ENCODE results near the gene BAZ1A.
"Not testable (repeated sequence)": the region's sequence is repeated elsewhere in the genome, so short reads cannot be mapped to it uniquely, and the experiment has no call there.

The BAZ1A gene

DNA sequence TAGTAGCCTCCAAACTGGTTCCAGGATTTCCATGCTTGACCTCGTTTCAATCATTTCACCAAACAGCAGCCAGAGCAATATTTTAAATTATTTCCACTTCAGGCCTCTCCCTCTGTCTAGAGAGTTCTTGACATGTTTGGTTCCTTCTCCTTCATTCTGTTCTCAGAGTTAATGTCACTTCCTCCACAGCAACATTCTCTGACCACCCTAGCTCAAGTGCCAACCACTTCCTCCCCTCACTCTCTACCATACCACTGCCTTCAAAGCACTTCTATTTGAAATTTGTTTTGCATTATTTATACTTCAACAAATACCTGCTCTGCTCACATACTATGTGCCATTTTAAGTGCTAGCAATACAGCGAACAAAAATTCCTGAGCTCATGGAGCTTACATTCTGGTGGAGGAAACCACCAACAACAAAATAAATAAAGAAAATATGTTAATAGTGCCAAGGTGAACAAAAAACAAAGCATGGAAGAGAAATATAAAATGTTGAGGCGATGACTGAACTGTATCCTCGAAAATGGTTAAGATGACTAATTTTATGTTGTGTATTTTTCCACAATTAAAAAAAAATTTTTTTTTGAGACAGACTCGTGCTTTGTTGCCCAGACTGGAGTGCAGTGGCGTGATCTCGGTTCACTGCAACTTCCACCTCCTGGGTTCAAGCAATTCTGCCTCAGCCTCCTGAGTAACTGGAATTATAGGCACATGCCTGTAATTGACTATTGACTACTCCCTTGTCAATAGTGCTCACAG lies 17.3 kb downstream of the BAZ1A start:
- DNase-seq: no peak

- no peak for DNase-seq
Measured at GRCh38 chr14:34853041-34853440, 22.1 kb downstream of the BAZ1A start.

DNA sequence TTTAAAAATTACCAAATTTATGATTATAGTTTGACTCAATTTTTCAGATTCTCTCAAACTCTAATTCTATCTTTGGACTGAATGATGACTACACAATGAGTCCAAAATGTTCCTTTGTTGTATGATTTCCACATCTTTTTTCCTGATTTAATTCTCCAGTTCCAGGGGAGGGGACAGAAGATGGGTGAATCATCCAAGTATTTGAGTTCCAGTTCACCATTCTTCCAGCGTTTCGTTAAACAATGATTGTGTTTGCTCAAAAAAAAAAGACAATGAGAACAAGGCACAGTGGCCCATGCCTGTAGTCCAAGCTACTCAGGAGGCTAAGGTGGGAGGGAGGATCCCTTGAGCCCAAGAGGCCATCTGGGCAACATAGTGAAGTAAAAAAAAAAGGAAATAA lies 23.8 kb downstream of the BAZ1A start:
- no peak for DNase-seq

GRCh38 chr14:34845869-34846268 lies 29.3 kb downstream of the BAZ1A start:
- no peak for DNase-seq

DNA sequence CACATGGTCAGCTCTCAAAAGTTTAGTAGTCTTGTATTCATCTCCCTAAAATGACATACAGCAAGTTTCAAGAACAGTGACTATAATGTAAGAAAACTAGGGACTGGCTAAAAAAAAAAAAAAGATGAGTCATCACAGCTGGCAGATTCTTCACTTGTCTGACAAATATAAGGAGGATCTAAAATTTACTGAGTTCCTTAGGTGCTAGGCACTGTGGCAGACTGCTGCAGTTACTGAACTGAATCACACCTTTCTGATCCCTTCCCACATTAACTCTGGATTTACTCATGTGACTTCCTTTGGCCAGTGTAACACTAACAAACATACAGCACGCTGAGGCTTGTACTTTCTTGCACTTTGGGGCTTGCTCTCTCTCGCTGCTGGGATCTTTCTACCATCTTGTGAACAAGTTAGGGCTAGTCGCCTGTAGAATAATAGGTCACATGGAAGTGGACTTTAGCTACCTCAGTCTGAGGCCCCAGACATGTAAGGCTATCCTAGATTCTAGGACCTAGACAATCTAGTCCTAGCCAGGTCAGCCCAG lies 32.1 kb downstream of the BAZ1A start:
- DNase-seq: no peak

GRCh38 chr14:34837801-34838322 lies 37.3 kb downstream of the BAZ1A start:
- no peak for DNase-seq

DNA sequence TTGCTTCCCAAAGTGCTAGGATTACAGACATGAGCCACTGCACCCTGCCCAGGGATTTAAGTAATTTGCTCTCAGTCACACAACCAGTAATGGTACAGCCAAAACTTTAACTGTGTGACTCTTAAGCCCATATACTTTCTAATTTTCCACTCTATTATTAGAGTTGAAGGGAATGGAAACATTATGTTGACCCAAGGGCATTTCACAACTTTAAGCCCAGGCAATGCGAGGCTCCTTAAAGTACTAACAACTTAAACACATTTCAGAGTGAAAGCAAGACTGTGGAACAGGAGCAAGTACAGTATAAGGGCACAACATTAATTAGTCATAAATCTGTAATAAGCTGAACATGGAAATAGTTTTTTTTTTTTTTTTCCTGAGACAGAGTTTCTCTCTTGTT lies 39.8 kb downstream of the BAZ1A start:
- DNase-seq: no peak

DNA sequence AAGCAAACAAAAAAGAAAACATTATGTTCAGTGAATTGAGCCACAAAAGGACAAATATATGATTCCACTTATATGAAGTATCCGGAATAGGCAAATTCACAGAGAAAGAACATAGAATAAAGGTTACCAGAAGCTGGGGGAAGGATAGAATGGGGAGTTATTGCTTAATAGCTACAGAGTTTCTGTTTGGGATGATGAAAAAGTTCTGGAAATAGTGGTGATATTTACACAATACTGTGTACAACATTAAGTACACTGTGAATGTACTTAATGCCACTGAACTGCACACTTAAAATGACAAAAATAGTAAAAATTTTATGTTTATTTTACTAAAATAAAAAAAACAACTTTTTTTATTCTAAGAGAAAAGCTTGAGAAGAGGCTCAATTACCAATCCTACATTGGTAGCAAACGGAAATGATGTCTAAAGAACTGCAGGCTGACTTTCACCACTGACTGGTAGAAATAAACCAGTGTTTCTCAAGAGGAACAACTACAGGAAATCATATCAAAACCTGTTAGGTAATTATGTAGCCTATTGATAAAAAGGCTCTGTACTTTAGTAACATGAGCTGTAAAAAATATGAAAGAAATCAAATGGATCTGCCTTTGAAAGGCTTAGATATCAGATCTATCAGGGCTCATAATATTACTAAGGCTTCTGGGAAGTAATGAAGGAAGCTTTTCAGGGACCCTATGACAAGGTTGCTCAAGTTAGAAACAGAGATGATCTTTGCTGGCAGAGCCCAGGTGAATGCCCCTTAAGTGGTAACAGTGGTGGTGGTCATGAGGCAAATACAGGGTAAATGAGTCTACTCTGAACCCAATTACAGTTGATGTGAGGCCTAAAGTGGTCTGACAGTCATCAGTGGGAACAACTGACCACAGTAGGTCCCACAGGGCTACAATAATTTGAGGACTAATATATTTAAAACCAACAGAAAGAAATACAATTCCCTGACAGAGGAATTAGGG lies 41.3 kb downstream of the BAZ1A start:
- DNase-seq: no peak

GRCh38 chr14:34826661-34827060 lies 48.5 kb downstream of the BAZ1A start:
- no peak for DNase-seq

- no peak for DNase-seq
Measured at GRCh38 chr14:34824826-34825225, 50.3 kb downstream of the BAZ1A start.

GRCh38 chr14:34824256-34824655 lies 50.9 kb downstream of the BAZ1A start:
- DNase-seq: no peak

GRCh38 chr14:34817768-34818167 lies 57.4 kb downstream of the BAZ1A start:
- DNase-seq: no peak

- no peak for DNase-seq
Measured at GRCh38 chr14:34810028-34810427, 65.1 kb downstream of the BAZ1A start.

- DNase-seq: no peak
Measured at GRCh38 chr14:34806257-34806656, 68.9 kb downstream of the BAZ1A start.

DNA sequence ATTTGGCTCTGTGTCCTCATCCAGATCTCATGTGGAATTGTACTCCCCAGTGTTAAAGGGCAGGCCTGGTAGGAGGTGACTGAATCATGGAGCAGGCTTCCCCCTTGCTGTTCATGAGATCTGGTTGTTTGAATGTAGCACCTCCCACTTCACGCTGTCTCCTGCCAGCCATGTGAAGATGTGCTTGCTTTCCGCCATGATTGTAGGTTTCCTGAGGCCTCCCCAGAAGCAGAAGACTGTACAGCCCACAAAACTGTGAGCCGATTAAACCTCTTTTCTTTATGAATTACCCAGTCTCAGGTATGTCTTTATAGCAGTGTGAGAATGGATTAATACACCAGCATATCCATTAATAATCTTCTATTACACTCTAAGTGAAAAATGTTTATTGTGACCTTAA lies 70.2 kb downstream of the BAZ1A start:
- DNase-seq: no peak

- DNase-seq: not testable (repeated sequence)
Measured at GRCh38 chr14:34798861-34799260, 76.3 kb downstream of the BAZ1A start.

GRCh38 chr14:34797747-34798583 lies 77.2 kb downstream of the BAZ1A start:
- DNase-seq: no peak

DNA sequence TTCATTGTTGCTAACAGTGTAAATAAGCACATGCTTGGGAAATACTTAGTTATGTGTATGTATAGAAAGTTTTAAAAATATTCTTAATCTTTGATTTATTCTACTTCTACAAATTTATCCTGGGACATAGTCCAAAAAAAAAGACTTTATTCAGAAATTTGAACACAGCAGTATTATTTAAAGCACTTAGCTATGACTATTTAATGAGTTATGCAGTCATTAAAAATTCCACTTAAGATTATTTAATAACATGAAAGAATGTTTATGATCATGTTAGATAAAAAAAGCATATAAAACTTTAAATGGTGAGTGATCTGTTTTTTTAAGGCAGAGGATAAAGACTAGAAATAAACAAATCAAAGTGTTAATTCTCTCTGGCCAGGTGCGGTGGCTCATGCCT lies 78.3 kb downstream of the BAZ1A start:
- no peak for DNase-seq

DNA sequence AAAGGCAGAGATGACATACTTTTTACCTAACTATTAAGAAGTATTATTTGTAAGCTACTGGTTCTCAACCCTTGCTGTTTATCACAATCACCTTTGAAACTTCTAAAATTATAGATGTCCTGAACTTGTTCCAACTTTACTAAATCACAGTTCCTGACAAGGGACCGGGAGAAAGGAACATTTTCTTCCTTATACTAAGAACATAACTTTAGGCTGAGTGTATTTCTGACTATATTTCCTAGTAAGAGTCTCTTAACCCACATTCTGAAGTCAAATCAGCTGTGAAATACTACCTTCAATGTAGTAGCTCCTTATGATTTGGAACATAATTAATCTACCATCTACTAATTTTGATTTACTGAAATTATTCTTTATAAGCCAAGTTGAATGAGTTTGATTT lies 80.2 kb downstream of the BAZ1A start:
- DNase-seq: no peak

- DNase-seq: no peak
Measured at GRCh38 chr14:34794217-34794616, 80.9 kb downstream of the BAZ1A start.

DNA sequence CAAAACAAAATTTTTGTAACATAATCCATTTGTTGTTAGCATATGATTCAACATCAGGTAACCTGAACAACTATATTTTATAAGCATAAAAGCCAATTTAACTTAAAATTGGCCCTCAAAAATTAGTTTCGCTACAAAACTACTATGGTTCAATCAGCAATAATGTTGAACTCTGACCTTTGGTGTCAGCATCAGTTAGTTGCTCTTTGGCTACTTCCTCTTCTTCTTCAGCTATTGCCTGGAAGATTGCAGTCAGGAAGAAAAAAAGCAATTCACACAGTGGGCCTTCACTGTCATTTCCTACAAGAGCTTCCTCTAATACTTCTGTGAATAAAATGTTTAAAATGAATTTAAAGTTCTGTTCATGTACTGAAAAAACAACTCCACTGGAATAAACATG lies 82.6 kb downstream of the BAZ1A start:
- DNase-seq: no peak

GRCh38 chr14:34785223-34786006 lies 89.7 kb downstream of the BAZ1A start:
- no peak for DNase-seq

All from effector CD4-positive, alpha-beta T cell (primary cell).